Hematopoietic multipotent progenitor cell treated with erythropoietin and hydrocortisone succinate and interleukin-3 and kit ligand, for 17 days (in vitro differentiated cells): Measurements from ENCODE around the gene SLC9A5.
A peak's percentile ranks its signal among the peaks of the same experiment; 100 is the strongest.

Experiments
- DNase-seq: peaks from one replicate; pipeline ENCODE4 v3.0.0-alpha.2; 2015; ENCODE audit warnings: low spot score

The SLC9A5 gene

GRCh38 chr16:67258161-67258835 lies 9.5 kb downstream of the SLC9A5 start:
- DNase-seq = no peak

- no peak for DNase-seq
Observed at GRCh38 chr16:67259705-67260104, 10.9 kb downstream of the SLC9A5 start.

- peak; percentile 80 for DNase-seq
Observed at GRCh38 chr16:67260426-67261063, 11.8 kb downstream of the SLC9A5 start.

GRCh38 chr16:67263201-67263600 lies 14.4 kb downstream of the SLC9A5 start:
- no peak for DNase-seq

GRCh38 chr16:67264277-67264676 lies 15.5 kb downstream of the SLC9A5 start:
- no peak for DNase-seq

- DNase-seq = no peak
Observed at GRCh38 chr16:67264866-67265265, 16.1 kb downstream of the SLC9A5 start.

GRCh38 chr16:67265834-67266233 lies 17.1 kb downstream of the SLC9A5 start:
- no peak for DNase-seq

GRCh38 chr16:67268136-67268579 lies 19.4 kb downstream of the SLC9A5 start:
- peak; percentile 94 for DNase-seq

- no peak for DNase-seq
Observed at GRCh38 chr16:67269766-67270165, 21.0 kb downstream of the SLC9A5 start.

- DNase-seq = no peak
Observed at GRCh38 chr16:67270931-67271338, 22.2 kb downstream of the SLC9A5 start.

- no peak for DNase-seq
Observed at GRCh38 chr16:67271446-67271845, 22.7 kb downstream of the SLC9A5 start.

- no peak for DNase-seq
Observed at GRCh38 chr16:67275321-67275720, 26.5 kb downstream of the SLC9A5 start.

GRCh38 chr16:67277294-67277998 lies 28.7 kb downstream of the SLC9A5 start:
- DNase-seq = peak; percentile 45

- no peak for DNase-seq
Observed at GRCh38 chr16:67277999-67278772, 29.4 kb downstream of the SLC9A5 start.

- DNase-seq = peak; percentile 57
Observed at GRCh38 chr16:67278773-67279295, 30.1 kb downstream of the SLC9A5 start.

- peak; percentile 88 for DNase-seq
Observed at GRCh38 chr16:67279296-67280089, 30.7 kb downstream of the SLC9A5 start, which contains the start of gene PLEKHG4. PLEKHG4 (plus strand) TSS chr16:67279532; CDS start chr16:67280045, 513 bp downstream.

- DNase-seq = no peak
Observed at GRCh38 chr16:67280090-67281015, 31.6 kb downstream of the SLC9A5 start.

- DNase-seq = no peak
Observed at GRCh38 chr16:67281536-67282446, 33.0 kb downstream of the SLC9A5 start.

- no peak for DNase-seq
Observed at GRCh38 chr16:67282447-67282805, 33.6 kb downstream of the SLC9A5 start.
